Kidney tubule cell (primary cell): ENCODE data around the gene TOP3B.

ENCODE experiments used
- DNase-seq: peaks from one replicate; pipeline ENCODE4 v3.0.0-alpha.2; 2018; ENCODE audit warnings: low spot score

The TOP3B gene

DNA sequence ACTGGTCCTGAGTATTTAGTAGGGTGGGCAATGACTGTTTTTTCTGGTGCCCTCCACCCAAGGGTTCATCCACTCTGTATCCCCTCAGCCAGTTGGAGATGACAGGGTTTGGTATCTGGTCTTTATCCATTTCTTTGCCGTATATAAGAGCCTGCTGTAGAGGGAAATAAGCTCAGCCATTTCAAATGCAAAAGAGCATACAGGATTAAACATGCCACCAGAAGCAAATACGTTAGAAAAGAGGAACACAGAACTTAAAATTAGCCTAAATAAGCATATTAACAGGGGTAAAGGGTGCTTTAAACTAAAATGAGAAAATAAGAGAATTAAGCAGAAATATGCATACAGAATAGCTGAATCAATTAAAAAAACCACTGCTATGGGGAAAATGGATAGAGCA lies 27.8 kb upstream of the TOP3B start:
- no peak for DNase-seq

- no peak for DNase-seq
Observed at GRCh38 chr22:22009661-22010060, 27.1 kb upstream of the TOP3B start.

GRCh38 chr22:22006596-22006990 lies 24.0 kb upstream of the TOP3B start:
- DNase-seq, result no peak

- no peak for DNase-seq
Observed at GRCh38 chr22:22005945-22006595, 23.5 kb upstream of the TOP3B start.

DNA sequence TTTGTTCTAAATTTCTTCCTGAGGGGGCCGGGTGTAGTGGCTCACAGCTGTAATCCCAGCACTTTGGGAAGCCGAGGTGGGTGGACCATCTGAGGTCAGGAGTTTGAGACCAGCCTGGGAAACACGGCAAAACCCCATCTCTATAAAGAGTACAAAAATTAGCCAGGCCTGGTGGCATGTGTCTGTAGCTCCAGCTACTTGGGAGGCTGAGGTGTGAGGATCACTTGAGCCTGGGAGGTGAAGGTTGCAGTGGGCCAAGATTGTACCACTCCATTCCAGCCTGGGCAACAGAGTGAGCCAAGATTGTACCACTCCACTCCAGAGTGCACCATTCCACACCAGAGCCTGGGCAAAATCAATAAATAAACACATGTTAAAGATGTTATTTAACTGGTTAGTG lies 20.6 kb upstream of the TOP3B start:
- DNase-seq, result no peak

- no peak for DNase-seq
Observed at GRCh38 chr22:22002526-22003055, 20.0 kb upstream of the TOP3B start.

GRCh38 chr22:22001664-22002525 lies 19.3 kb upstream of the TOP3B start:
- no peak for DNase-seq

GRCh38 chr22:21998595-21999247 lies 16.1 kb upstream of the TOP3B start:
- no peak for DNase-seq

GRCh38 chr22:21996175-21996720 lies 13.7 kb upstream of the TOP3B start:
- no peak for DNase-seq

- DNase-seq, result no peak
Observed at GRCh38 chr22:21995660-21996059, 13.1 kb upstream of the TOP3B start.

GRCh38 chr22:21994881-21995444 lies 12.4 kb upstream of the TOP3B start:
- DNase-seq, result no peak

DNA sequence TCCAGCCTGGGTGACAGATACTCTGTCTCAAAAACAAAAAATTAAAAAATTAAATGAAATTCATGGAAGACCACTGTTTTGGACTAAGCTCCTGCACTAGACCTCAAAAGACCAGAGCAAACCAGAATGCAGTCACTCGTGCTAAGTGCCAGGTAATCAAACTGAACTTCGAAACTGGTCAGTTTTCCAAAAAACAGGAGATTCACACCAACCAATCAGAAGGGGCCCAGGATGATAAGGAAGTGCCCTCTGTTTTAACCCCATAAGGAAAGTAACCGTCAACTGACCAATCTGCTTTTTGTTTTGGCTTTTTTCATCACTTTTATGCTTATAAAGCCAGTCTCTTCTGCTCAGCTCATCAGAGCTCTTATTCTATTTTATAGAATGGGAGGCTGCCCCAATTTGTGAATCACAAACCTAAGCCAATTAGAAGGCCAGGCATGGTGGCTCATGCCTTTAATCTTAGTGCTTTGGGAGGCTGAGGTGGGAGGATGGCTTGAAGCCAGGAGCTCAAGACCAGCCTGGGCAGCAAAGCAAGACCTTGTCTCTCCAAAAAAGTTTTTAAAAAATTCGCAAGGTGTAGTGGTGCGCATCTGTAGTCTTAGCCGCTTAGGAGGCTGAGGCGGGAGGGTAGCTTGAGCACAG lies 10.1 kb upstream of the TOP3B start:
- no peak for DNase-seq

DNA sequence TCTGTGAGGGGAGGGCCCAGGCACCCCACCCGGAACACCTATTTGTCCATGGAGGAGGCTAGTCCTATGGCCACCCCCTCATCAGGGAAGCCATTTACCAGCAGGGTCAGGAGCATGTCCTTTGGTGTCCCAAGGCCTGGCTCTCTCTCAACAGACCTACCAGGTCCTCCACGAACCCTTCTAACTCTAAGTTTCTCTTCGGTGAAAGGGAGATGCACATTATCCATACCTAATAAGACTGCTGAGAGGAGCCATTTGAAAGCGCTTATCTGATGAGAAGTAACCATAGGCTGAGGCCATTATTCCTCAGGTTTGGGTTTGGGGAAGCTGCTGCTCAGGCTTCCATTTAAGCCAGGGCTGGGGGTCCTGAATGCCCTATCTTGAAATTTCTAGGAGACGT lies 9.2 kb upstream of the TOP3B start:
- no peak for DNase-seq

DNA sequence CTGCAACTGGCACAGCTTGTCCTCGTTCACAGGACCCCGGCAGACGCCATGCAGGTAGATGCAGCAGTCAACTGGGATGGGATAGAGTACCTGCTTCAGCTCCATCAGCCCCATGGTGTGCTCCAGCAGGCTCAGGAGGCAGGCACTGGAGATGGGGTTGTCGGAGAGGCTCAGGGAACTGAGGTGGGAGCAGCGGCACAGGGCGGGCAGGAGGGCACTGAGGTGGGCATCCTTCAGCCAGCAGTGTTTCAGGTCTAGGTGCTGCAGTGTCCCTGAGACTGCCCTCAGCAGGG lies 8.7 kb upstream of the TOP3B start:
- DNase-seq, result no peak

GRCh38 chr22:21990445-21991303 lies 8.1 kb upstream of the TOP3B start:
- DNase-seq, result no peak

GRCh38 chr22:21989049-21989448 lies 6.5 kb upstream of the TOP3B start:
- DNase-seq, result no peak

DNA sequence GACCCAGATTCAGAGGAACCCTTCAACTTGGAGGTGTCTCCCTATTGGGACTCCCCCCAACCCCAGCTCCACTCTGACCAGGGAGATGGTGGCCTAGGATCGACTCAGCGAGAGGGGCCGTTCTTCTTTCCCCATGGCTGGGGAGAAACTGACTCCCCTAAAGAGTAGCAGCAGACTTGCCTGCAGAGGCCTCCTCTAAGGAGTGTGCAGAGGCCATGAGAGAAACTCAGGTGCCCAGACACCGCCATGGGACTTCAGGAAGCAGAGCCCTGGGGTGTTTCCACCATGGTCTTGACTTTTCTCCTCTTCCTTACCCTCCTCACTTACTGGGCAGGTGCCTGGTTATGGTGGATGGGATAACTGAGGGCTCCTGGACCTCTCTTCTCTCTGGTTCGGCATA lies 2.6 kb upstream of the TOP3B start:
- no peak for DNase-seq

DNA sequence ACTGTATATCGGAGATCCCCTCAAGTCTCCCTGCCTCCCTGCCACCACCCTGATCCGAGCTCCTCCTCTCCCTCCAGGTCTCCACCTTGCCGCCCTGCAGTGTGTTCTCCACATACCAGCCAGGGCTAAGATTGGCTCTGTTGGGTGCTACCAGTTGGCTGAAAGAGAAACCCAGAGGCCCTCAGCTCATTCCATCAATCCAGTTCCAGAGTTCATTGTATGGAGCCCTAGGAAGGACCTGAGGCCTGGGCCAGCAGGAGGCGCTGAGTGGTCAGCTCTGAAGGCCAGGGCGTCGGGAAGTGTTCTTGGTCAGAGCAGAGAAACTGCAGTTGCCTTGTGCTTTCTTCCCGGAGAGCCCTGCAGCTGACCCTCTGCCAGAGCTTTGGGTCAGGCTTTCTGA lies 2.2 kb upstream of the TOP3B start:
- DNase-seq, result peak; percentile 4

GRCh38 chr22:21981874-21982273 lies 713 bp downstream of the TOP3B start:
- peak; percentile 2 for DNase-seq

DNA sequence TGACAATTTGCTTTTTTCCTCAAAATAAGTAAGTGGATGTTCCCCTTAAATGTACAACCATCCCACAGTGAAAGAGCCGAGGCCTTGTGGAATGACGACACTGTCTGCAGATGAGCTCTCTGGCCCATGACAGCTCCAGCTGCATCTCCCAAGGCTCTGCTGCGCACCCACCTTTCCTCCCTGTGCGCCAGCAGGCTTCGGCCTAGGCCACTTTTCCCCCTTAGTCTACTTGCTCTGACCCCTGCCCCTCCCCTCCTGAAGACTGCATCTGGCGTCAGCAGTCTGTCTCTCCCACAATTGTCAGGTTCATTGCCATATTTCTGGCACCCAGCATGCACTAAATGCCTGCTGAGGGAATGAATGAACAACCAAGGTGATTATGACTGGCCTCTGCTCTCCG lies 2.0 kb downstream of the TOP3B start:
- no peak for DNase-seq
